Neural cell (in vitro differentiated cells): ENCODE measurements around the gene C1orf105. TPM values are rescaled to one million over a fixed set of nuclear protein-coding genes. Genes with fewer than 3 reads are reported as not detected.

Experiments used
- H2AFZ ChIP-seq: fragments of 200-600, 300-800 bp; sonication (generic), shearing (Covaris generic); 2 replicates; pipeline ENCODE4 v1.6.0; 2014; ENCODE audit warnings: low read depth, mild to moderate bottlenecking, antibody characterized with exemption, low read length, moderate library complexity
- H3F3A ChIP-seq: fragments of 200-600 bp; shearing (Covaris generic); 2 replicates; pipeline ENCODE4 v1.6.1; 2016; ENCODE audit warnings: mild to moderate bottlenecking, moderate library complexity, mixed read lengths, antibody characterized with exemption, low read length; ENCODE audit not compliant: insufficient read depth, poor library complexity, severe bottlenecking
- H3K27ac ChIP-seq: fragments of 200-600, 300-800 bp; sonication (generic), shearing (Covaris generic); 2 replicates; pipeline ENCODE4 v1.5.1; 2014; ENCODE audit warnings: mild to moderate bottlenecking, low read length, moderate library complexity
- H3K27me3 ChIP-seq: fragments of 300-800, 200-600 bp; sonication (generic), shearing (Covaris generic); 2 replicates; pipeline ENCODE4 v1.6.0; 2014; ENCODE audit warnings: mild to moderate bottlenecking, low read depth, low read length, moderate library complexity; ENCODE audit not compliant: insufficient read depth
- H3K36me3 ChIP-seq: fragments of 300-800, 200-600 bp; sonication (generic), shearing (Covaris generic); 2 replicates; pipeline ENCODE4 v1.5.1; 2014; ENCODE audit warnings: mild to moderate bottlenecking, antibody characterized with exemption, low read length, moderate library complexity; ENCODE audit not compliant: insufficient read depth
- H3K4me2 ChIP-seq: fragments of 300-800, 200-600 bp; sonication (generic), shearing (Covaris generic); 2 replicates; pipeline ENCODE4 v1.6.0; 2014; ENCODE audit warnings: mild to moderate bottlenecking, low read length
- H3K4me3 ChIP-seq: fragments of 300-800, 200-600 bp; sonication (generic), shearing (Covaris generic); 2 replicates; pipeline ENCODE4 v1.5.1; 2014; ENCODE audit warnings: mild to moderate bottlenecking, low read length, moderate library complexity
- H3K79me2 ChIP-seq: fragments of 200-600 bp; shearing (Covaris generic); replicated peaks from 2 replicates; pipeline ENCODE4 v1.6.0; 2014; ENCODE audit warnings: mild to moderate bottlenecking, low read length, moderate library complexity; ENCODE audit not compliant: insufficient read depth
- H3K9ac ChIP-seq: fragments of 300-800, 200-600 bp; sonication (generic), shearing (Covaris generic); 2 replicates; pipeline ENCODE4 v1.6.1; 2016; ENCODE audit warnings: mild to moderate bottlenecking, low read length, mixed read lengths
- H3K9me2 ChIP-seq: fragments of 200-600 bp; shearing (Covaris generic); 2 replicates; pipeline ENCODE4 v1.6.1; 2016; ENCODE audit warnings: mild to moderate bottlenecking, low read length, mixed read lengths; ENCODE audit not compliant: insufficient read depth
- H3K9me3 ChIP-seq: fragments of 200-600, 300-800 bp; sonication (generic), shearing (Covaris generic); 2 replicates; pipeline ENCODE4 v1.6.1; 2016; ENCODE audit warnings: mild to moderate bottlenecking, mixed run types, low read length, moderate library complexity, mixed read lengths
- H4K20me1 ChIP-seq: fragments of 200-600 bp; shearing (Covaris generic); 2 replicates; pipeline ENCODE4 v1.6.1; 2016; ENCODE audit warnings: mild to moderate bottlenecking, mixed run types; ENCODE audit not compliant: insufficient read depth
- EP300 ChIP-seq: fragments of 450-650 bp; conservative IDR thresholded peaks from 2 replicates; pipeline ENCODE4 v1.6.1; 2014; ENCODE audit warnings: antibody characterized with exemption, mild to moderate bottlenecking, moderate library complexity; ENCODE audit not compliant: poor library complexity, severe bottlenecking
- EZH2 ChIP-seq: fragments of 200-600, 300-800 bp; shearing (Covaris generic), sonication (generic); IDR thresholded peaks from 2 replicates; pipeline ENCODE4 v1.6.1; 2014; ENCODE audit warnings: antibody characterized with exemption, low read length, borderline replicate concordance, mild to moderate bottlenecking; ENCODE audit not compliant: insufficient read depth, poor library complexity, severe bottlenecking
- MXI1 ChIP-seq: fragments of 450-650 bp; conservative IDR thresholded peaks from 2 replicates; pipeline ENCODE4 v1.6.1; 2014; ENCODE audit warnings: antibody characterized with exemption, mild to moderate bottlenecking; ENCODE audit not compliant: poor library complexity, severe bottlenecking
- POLR2AphosphoS5 ChIP-seq: IDR thresholded peaks from 2 replicates; pipeline ENCODE4 v1.6.1; 2012
- RAD21 ChIP-seq: fragments of 450-650 bp; conservative IDR thresholded peaks from 2 replicates; pipeline ENCODE4 v1.6.1; 2014; ENCODE audit warnings: antibody characterized with exemption, mild to moderate bottlenecking, moderate library complexity
- REST ChIP-seq: IDR thresholded peaks from 2 replicates; pipeline ENCODE4 v1.6.1; 2012; ENCODE audit warnings: borderline replicate concordance
- SMC3 ChIP-seq: fragments of 450-650 bp; conservative IDR thresholded peaks from 2 replicates; pipeline ENCODE4 v1.6.1; 2014; ENCODE audit warnings: antibody characterized with exemption, mild to moderate bottlenecking, moderate library complexity; ENCODE audit not compliant: poor library complexity
- TAF1 ChIP-seq: IDR thresholded peaks from 2 replicates; pipeline ENCODE4 v1.6.1; 2012; ENCODE audit warnings: low read depth
- polyA plus RNA-seq: library from polyadenylated mRNA; depleted of rRNA; stranded (reverse); fragments of >200 nt; gene quantifications from 2 replicates; pipeline ENCODE4 v1.2.3, GENCODE V29; 2014
- TF ChIP-seq, protein P1 (sequence below): fragments of 450-650 bp; IDR thresholded peaks from 2 replicates; pipeline ENCODE4 v1.5.1; 2014; ENCODE audit warnings: antibody characterized with exemption, mild to moderate bottlenecking, moderate library complexity; ENCODE audit not compliant: poor library complexity, severe bottlenecking

C1orf105 gene
- polyA plus RNA-seq, 1 donor from 2014 or later = not detected

GRCh38 chr1:172513479-172513878 is 93.0 kb downstream of the C1orf105 start:
- no peaks in the 10 kb centered on the region for H3K9me3 ChIP-seq
- no peaks in the 10 kb centered on the region for H3K36me3 ChIP-seq
- no peak overlapping the region for H2AFZ ChIP-seq
- no peaks in the 10 kb centered on the region for H4K20me1 ChIP-seq
- H3K4me2 ChIP-seq = no peak overlapping the region
- H3K27me3 ChIP-seq = no peaks in the 10 kb centered on the region
- no peak overlapping the region for H3K9ac ChIP-seq
- H3F3A ChIP-seq = no peaks in the 10 kb centered on the region
- H3K4me3 ChIP-seq = no peak overlapping the region
- no peak overlapping the region for H3K27ac ChIP-seq
- no peaks in the 10 kb centered on the region for H3K9me2 ChIP-seq
- TF ChIP-seq POLR2AphosphoS5 = no peak
- no peak for TF ChIP-seq MXI1
- no peaks in the 10 kb centered on the region for H3K79me2 ChIP-seq

- Histone ChIP-seq H3K4me2 (no peak overlapping the region), H3K27ac (no peak overlapping the region), H3K9me3 (no peaks in the 10 kb centered on the region), H4K20me1 (no peaks in the 10 kb centered on the region), H3K4me3 (no peak overlapping the region), H3K9me2 (no peaks in the 10 kb centered on the region), H3K79me2 (no peaks in the 10 kb centered on the region), H2AFZ (no peak overlapping the region), H3K9ac (no peak overlapping the region), H3K36me3 (no peaks in the 10 kb centered on the region), H3K27me3 (no peaks in the 10 kb centered on the region), H3F3A (no peaks in the 10 kb centered on the region)
- TF ChIP-seq RAD21 = no peak
- TF ChIP-seq, protein P1, sequence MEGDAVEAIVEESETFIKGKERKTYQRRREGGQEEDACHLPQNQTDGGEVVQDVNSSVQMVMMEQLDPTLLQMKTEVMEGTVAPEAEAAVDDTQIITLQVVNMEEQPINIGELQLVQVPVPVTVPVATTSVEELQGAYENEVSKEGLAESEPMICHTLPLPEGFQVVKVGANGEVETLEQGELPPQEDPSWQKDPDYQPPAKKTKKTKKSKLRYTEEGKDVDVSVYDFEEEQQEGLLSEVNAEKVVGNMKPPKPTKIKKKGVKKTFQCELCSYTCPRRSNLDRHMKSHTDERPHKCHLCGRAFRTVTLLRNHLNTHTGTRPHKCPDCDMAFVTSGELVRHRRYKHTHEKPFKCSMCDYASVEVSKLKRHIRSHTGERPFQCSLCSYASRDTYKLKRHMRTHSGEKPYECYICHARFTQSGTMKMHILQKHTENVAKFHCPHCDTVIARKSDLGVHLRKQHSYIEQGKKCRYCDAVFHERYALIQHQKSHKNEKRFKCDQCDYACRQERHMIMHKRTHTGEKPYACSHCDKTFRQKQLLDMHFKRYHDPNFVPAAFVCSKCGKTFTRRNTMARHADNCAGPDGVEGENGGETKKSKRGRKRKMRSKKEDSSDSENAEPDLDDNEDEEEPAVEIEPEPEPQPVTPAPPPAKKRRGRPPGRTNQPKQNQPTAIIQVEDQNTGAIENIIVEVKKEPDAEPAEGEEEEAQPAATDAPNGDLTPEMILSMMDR = no peak
- no peak for TF ChIP-seq EZH2
- TF ChIP-seq REST = no peak
- no peak for TF ChIP-seq EP300
- no peak for TF ChIP-seq TAF1
- no peak for TF ChIP-seq MXI1
- no peak for TF ChIP-seq SMC3
- no peak for TF ChIP-seq POLR2AphosphoS5
Observed at GRCh38 chr1:172514108-172514507, 93.6 kb downstream of the C1orf105 start.

DNA sequence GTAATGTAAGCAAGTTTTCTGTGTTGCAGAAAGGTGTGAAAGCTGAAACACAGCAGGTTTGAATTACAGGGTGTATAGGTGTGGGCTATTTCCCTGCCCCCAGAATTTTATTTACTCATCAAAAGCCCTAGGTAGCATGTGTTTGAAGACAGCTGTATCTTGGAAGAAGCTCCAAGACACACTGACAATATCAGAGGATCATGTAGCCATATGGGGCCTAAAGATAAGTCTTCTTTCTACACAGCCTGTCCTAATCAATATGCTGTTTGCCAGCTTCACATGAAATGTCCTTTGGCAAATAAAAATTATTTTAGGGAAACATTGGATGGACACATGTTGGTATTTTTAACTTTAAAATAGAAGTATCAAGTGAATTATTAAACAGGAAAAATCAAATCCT is 95.0 kb downstream of the C1orf105 start:
- Histone ChIP-seq H4K20me1 (no peaks in the 10 kb centered on the region), H3K27ac (no peak overlapping the region), H3K79me2 (no peaks in the 10 kb centered on the region), H3K27me3 (no peaks in the 10 kb centered on the region), H3F3A (no peaks in the 10 kb centered on the region), H2AFZ (no peak overlapping the region), H3K9ac (no peak overlapping the region), H3K9me2 (no peaks in the 10 kb centered on the region), H3K36me3 (no peaks in the 10 kb centered on the region), H3K4me3 (no peak overlapping the region), H3K9me3 (no peaks in the 10 kb centered on the region), H3K4me2 (no peak overlapping the region)
- TF ChIP-seq POLR2AphosphoS5 = no peak
- no peak for TF ChIP-seq SMC3
- no peak for TF ChIP-seq RAD21
- TF ChIP-seq, protein P1 = no peak
- no peak for TF ChIP-seq REST
